HFFc6 (cell line): ENCODE data around the gene ANKMY1. TPM values are rescaled to one million over a fixed set of nuclear protein-coding genes. Genes with fewer than 3 reads are reported as not detected.

Experiments
- DNase-seq: peaks from one replicate; pipeline ENCODE4 v3.0.0-alpha.2; 2018
- H3K27ac Mint-ChIP-seq: 2 replicates; pipeline ENCODE4 v1.8.0; 2020; ENCODE audit warnings: mild to moderate bottlenecking, mixed read lengths
- H3K27me3 Mint-ChIP-seq: 2 replicates; pipeline ENCODE4 v1.8.0; 2021; ENCODE audit warnings: mild to moderate bottlenecking, moderate library complexity, mixed read lengths; ENCODE audit not compliant: insufficient read depth
- H3K36me3 Mint-ChIP-seq: 2 replicates; pipeline ENCODE4 v1.8.0; 2021; ENCODE audit warnings: low read depth, mixed read lengths
- H3K4me1 Mint-ChIP-seq: 2 replicates; pipeline ENCODE4 v1.8.0; 2020; ENCODE audit warnings: low read depth, mixed read lengths
- H3K4me3 Mint-ChIP-seq: 2 replicates; pipeline ENCODE4 v1.8.0; 2020; ENCODE audit warnings: mild to moderate bottlenecking, moderate library complexity, mixed read lengths
- H3K9me3 Mint-ChIP-seq: 2 replicates; pipeline ENCODE4 v1.8.0; 2020; ENCODE audit warnings: mild to moderate bottlenecking, mixed read lengths
- total RNA-seq, 6 experiments: library from RNA; stranded (reverse); fragmentation: NEBNext Ultra II Directional; extraction: Animal tissue kit (Norgen Biotek cat#: 25700); gene quantifications; 2 replicates in 1 of 6; 3 replicates in 5 of 6; pipeline ENCODE4 v1.2.3, GENCODE V29; 2021
- TF ChIP-seq, protein P1 (sequence below): fragments of 200-600 bp; sonication (generic); IDR thresholded peaks from 2 replicates; pipeline ENCODE4 v1.5.0; 2021; ENCODE audit warnings: antibody characterized with exemption, mild to moderate bottlenecking

ANKMY1 gene
- total RNA-seq, 6 experiments from 2014 or later = 4.4 to 5.6 (median 5.2) TPM

DNA sequence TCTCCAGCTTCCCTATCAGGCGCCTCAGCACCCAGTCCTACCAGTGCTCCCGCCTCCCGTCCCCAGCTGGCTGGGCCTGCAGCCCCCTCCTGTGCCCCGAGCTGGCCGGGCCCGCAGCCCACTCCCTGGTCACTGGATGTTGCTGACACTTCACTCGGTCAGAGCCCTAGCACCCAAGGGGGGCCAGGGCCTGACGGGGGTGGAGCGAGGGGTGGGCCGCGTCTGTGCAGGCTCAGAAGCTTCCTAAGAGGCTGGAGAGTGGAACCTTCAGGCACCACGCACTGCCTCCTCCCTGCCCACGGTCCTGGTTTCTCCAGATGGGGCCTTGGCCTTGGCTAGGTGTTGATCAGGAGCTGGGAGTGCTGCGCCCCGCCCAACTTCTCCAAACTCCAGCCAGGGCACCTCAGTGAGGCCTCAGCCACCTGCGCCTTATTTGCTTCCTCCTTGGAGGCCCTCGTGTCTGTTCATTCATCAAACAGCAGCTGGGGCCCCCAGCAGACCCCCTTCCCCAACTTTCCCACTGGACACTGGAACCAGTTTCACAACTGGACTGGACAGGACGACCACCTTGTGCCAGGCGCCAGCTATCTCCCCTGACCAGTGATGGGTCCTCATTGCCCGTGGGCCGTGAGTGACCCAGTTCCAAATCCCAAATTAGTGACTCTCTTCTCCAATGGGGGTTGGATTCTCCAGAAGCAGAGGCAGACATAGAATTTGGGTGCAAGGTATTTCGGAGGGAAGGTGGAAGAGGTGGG is 45.5 kb upstream of the ANKMY1 start:
- TF ChIP-seq, protein P1, sequence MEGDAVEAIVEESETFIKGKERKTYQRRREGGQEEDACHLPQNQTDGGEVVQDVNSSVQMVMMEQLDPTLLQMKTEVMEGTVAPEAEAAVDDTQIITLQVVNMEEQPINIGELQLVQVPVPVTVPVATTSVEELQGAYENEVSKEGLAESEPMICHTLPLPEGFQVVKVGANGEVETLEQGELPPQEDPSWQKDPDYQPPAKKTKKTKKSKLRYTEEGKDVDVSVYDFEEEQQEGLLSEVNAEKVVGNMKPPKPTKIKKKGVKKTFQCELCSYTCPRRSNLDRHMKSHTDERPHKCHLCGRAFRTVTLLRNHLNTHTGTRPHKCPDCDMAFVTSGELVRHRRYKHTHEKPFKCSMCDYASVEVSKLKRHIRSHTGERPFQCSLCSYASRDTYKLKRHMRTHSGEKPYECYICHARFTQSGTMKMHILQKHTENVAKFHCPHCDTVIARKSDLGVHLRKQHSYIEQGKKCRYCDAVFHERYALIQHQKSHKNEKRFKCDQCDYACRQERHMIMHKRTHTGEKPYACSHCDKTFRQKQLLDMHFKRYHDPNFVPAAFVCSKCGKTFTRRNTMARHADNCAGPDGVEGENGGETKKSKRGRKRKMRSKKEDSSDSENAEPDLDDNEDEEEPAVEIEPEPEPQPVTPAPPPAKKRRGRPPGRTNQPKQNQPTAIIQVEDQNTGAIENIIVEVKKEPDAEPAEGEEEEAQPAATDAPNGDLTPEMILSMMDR = no peak
- no peaks in the 10 kb centered on the region for H3K9me3 Mint-ChIP-seq
- H3K27me3 Mint-ChIP-seq = peaks cover 9% of the 10 kb centered on the region
- H3K27ac Mint-ChIP-seq = no peak overlapping the region
- no peaks in the 10 kb centered on the region for H3K4me1 Mint-ChIP-seq
- no peak for DNase-seq
- H3K36me3 Mint-ChIP-seq = no peaks in the 10 kb centered on the region
- H3K4me3 Mint-ChIP-seq = no peak overlapping the region

DNA sequence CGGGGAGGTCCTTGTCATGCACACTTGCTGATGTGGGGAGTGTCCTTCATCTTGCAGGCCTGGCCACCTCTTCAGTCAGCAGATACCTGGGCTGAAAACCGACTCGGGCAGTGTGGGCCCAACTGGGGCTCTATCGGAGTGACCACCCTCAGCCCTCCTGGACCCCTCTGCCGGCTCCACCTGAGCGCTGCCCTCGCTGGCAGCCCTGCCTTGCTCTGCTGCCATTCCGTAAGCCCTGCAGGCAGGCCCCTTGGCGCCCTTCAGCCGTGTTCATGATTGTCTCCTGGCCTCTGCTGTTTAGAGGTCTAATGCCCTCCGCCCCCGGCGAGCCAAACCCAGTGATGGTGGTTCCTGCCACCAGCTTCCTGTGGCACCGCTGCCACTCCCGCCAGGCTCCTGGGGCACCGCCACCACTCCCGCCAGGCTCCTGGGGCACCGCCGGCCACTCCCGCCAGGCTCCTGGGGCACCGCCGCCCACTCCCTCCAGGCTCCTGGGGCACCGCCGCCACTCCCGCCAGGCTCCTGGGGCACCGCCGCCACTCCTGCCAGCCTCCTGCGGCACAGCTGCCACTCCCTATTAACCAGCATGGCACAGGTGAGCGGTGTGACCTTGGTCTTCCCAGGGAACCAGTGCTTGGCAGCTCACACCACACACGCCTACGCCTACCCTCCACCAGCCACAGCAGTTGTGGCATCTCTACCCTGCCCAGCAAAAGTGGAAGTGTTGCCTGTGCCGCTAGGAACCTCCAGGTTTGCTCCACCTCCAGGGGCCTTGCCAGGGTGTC is 44.7 kb upstream of the ANKMY1 start:
- no peak for DNase-seq
- no peak overlapping the region for H3K4me3 Mint-ChIP-seq
- no peaks in the 10 kb centered on the region for H3K9me3 Mint-ChIP-seq
- H3K4me1 Mint-ChIP-seq = no peaks in the 10 kb centered on the region
- H3K27ac Mint-ChIP-seq = no peak overlapping the region
- H3K36me3 Mint-ChIP-seq = no peaks in the 10 kb centered on the region
- TF ChIP-seq, protein P1 = no peak
- peaks cover 2% of the 10 kb centered on the region for H3K27me3 Mint-ChIP-seq

DNA sequence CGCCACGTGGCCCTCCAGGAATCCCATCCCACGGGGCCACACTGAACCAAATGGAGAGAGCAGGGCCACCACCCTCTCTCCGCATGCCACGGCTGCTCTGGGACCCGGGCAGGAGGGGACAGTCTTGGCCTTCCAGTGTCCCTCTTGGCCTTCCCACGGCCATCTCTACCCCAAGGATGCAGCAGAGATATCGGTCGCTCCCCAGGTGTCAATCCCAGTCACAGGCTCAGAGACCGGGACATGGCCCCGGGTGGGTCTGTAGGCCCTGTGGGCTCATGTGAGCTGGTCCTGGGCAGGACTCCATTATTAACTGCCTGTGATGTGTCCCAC is 44.0 kb upstream of the ANKMY1 start:
- Mint-ChIP-seq H3K36me3 (no peaks in the 10 kb centered on the region), H3K27ac (no peak overlapping the region), H3K4me3 (no peak overlapping the region), H3K4me1 (no peaks in the 10 kb centered on the region), H3K9me3 (no peaks in the 10 kb centered on the region), H3K27me3 (peaks cover 2% of the 10 kb centered on the region)
- no peak for DNase-seq
- TF ChIP-seq, protein P1 = no peak

DNA sequence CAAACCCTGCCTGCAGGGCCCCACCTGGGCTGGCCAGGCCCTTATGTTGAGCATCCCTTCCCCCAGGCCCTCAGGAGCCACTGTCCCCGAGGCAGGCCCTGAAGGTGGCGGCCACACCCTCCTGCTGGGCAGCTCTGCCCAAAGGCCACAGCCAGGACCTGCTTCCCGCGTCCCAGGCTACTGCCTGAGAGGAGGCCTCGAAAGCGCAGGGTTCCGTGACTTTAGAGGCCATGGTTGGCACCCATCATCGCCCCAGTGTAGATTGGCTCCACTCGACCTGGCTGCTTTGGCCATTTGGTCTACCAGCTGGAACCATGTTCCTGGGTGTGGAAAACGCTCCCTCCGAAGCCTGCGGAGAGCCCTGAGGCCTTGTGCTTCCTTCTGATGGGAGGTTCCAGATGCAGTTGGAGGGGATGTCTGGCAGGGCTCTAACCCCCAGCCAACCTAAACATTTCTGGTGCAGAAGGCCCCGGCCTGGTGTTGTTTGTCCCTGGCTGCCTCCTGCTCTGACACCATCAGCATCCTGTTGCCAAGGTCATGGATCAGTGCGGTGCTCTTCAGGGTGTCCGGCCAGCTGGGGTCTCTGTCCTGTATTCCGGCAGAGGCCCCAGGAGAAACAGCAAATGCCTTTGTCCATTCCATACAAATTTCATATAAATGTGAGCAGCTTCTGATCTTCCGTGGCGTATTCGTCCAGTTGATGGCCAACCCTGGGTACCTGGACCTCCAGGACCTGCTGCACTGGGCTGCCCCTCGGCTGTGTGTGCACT is 43.5 kb upstream of the ANKMY1 start:
- H3K27ac Mint-ChIP-seq = no peak overlapping the region
- no peak overlapping the region for H3K4me3 Mint-ChIP-seq
- DNase-seq = no peak
- no peaks in the 10 kb centered on the region for H3K4me1 Mint-ChIP-seq
- H3K27me3 Mint-ChIP-seq = peaks cover 2% of the 10 kb centered on the region
- H3K36me3 Mint-ChIP-seq = no peaks in the 10 kb centered on the region
- TF ChIP-seq, protein P1 = no peak
- no peaks in the 10 kb centered on the region for H3K9me3 Mint-ChIP-seq

DNA sequence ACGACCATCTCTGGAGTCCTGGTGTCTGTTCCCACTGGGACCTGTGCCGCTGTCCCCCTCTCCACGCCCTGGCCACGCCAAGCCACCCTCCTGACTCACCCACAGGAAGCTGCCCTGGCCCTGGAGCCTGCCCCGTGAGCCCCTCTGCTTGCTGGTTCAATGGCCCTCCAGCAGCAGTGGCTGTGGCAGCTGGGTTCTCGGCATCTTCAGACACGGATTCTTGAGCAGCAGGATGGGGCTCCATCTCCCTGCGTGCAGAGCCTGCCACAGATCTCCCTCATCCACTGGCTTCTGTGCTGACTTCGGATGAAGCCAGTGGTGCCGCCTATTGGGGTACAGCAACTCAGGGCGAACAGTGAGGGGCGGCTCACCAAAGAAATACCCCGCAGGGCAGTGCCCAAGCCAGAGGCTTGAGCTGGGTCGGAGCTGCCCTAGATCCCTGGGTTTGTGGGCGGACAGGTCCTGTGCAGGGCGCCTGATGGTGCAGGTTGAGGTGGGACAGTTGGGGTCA is 42.7 kb upstream of the ANKMY1 start:
- no peak overlapping the region for H3K27ac Mint-ChIP-seq
- no peaks in the 10 kb centered on the region for H3K9me3 Mint-ChIP-seq
- TF ChIP-seq, protein P1 = no peak
- H3K27me3 Mint-ChIP-seq = peaks cover 2% of the 10 kb centered on the region
- H3K4me1 Mint-ChIP-seq = no peaks in the 10 kb centered on the region
- DNase-seq = no peak
- H3K36me3 Mint-ChIP-seq = no peaks in the 10 kb centered on the region
- no peak overlapping the region for H3K4me3 Mint-ChIP-seq
